ENCODE results near the gene HSPA4. TPM values are rescaled to one million over a fixed set of nuclear protein-coding genes. Genes with fewer than 3 reads are reported as not detected.
"Not testable (repeated sequence)": the region's sequence is repeated elsewhere in the genome, so short reads cannot be mapped to it uniquely, and the experiment has no call there.

The HSPA4 gene
- total RNA-seq, 1 experiment from 2014 or later, result 70.6 TPM

GRCh38 chr5:133136890-133137289 is 85.1 kb downstream of the HSPA4 start:
- H3K9me2 ChIP-seq (replicated peaks; ENCODE audit: low read length); H4K20me1 ChIP-seq (ENCODE audit: low read length); DNase-seq; H2AFZ ChIP-seq (ENCODE audit: low read length); H3K4me3 ChIP-seq (ENCODE audit: low read length); H3K4me2 ChIP-seq (ENCODE audit: low read length); BruUV-seq (replicated peaks); H3K27ac ChIP-seq (ENCODE audit: low read length); POLR2A ChIA-PET (ENCODE audit: unreplicated experiment); H3K36me3 ChIP-seq (ENCODE audit: low read depth, low read length); intact Hi-C loops (cut with micrococcal nuclease); CTCF ChIA-PET; H3K9me3 ChIP-seq (ENCODE audit: low read length); H3K4me1 ChIP-seq (ENCODE audit: insufficient read depth, low read length); H3K9ac ChIP-seq (ENCODE audit: low read length); H3F3A ChIP-seq (ENCODE audit: low read length, unreplicated experiment); H3K27me3 ChIP-seq (ENCODE audit: low read length); ATAC-seq; H3K79me2 ChIP-seq (ENCODE audit: low read length): not testable (repeated sequence)

- no peaks in the 10 kb centered on the region for H3K4me1 ChIP-seq (ENCODE audit: insufficient read depth, low read length)
Observed at GRCh38 chr5:133140311-133140710, 88.5 kb downstream of the HSPA4 start.

DNA sequence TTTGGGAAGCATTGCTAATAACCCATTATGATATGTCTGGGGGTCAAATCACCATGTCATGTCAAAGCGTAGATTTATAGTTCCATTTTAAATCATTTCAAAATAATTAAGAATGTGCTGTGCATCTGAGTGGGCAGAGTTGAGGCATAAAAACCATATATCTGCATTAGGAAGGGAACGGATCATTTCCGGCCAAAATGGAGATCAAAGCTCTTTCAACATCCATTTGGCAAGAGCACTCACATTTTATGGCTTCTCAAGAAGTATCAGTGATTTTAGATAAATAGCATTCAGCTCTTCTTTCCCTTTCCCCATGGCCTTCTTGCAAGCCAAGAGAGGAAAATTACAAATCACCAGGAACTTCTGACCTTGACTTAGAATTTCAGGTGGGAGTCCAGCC is 89.9 kb downstream of the HSPA4 start:
- no peak for ATAC-seq
- Histone ChIP-seq H3K27ac (ENCODE audit: low read length) (no peak overlapping the region), H3K27me3 (ENCODE audit: low read length) (peaks cover 4% of the 10 kb centered on the region; the same call in 1 of the 2 replicates), H3K9me2 (replicated peaks; ENCODE audit: low read length) (no peaks in the 10 kb centered on the region), H3F3A (ENCODE audit: low read length, unreplicated experiment) (no peaks in the 10 kb centered on the region), H3K79me2 (ENCODE audit: low read length) (no peaks in the 10 kb centered on the region), H3K4me3 (ENCODE audit: low read length) (no peak overlapping the region), H3K4me1 (ENCODE audit: insufficient read depth, low read length) (no peaks in the 10 kb centered on the region), H3K9ac (ENCODE audit: low read length) (no peak overlapping the region), H3K36me3 (ENCODE audit: low read depth, low read length) (no peaks in the 10 kb centered on the region), H2AFZ (ENCODE audit: low read length) (no peak overlapping the region), H3K4me2 (ENCODE audit: low read length) (no peak overlapping the region), H3K9me3 (ENCODE audit: low read length) (no peaks in the 10 kb centered on the region), H4K20me1 (ENCODE audit: low read length) (no peaks in the 10 kb centered on the region)
- ChIA-PET POLR2A (ENCODE audit: unreplicated experiment) (no interaction called here), CTCF (interaction anchor here (0.6 kb wide), 1 partner anchor 37 kb away, joined by 4 read pairs; no protein-coding TSS in a partner anchor)
- BruUV-seq (replicated peaks), result no TSS peak
- no peak for DNase-seq
- TF ChIP-seq CTCF (conservative IDR thresholded peaks at IDR 0.05; ENCODE audit: low read depth, low read length), result no peak
- no peak for TF ChIP-seq EZH2phosphoT487 (IDR thresholded peaks at IDR 0.05; ENCODE audit: borderline replicate concordance, low read length)
- no peak for TF ChIP-seq EZH2 (IDR thresholded peaks at IDR 0.05; ENCODE audit: low read length, unreplicated experiment)
- intact Hi-C loops (cut with micrococcal nuclease), result no loop called here

More at GRCh38 chr5:133140311-133140710, 88.5 kb downstream of the HSPA4 start:
- Histone ChIP-seq H3K27ac (ENCODE audit: low read length) (no peak overlapping the region), H3K36me3 (ENCODE audit: low read depth, low read length) (no peaks in the 10 kb centered on the region), H3K4me3 (ENCODE audit: low read length) (no peak overlapping the region), H4K20me1 (ENCODE audit: low read length) (no peaks in the 10 kb centered on the region), H3K9me3 (ENCODE audit: low read length) (no peaks in the 10 kb centered on the region), H3K9me2 (replicated peaks; ENCODE audit: low read length) (no peaks in the 10 kb centered on the region), H3K27me3 (ENCODE audit: low read length) (peaks cover 4% of the 10 kb centered on the region; the same call in 1 of the 2 replicates), H3K4me2 (ENCODE audit: low read length) (no peak overlapping the region), H3F3A (ENCODE audit: low read length, unreplicated experiment) (no peaks in the 10 kb centered on the region), H3K9ac (ENCODE audit: low read length) (no peak overlapping the region), H2AFZ (ENCODE audit: low read length) (no peak overlapping the region), H3K79me2 (ENCODE audit: low read length) (no peaks in the 10 kb centered on the region)
- CTCF ChIA-PET, result interaction anchor here (0.7 kb wide), 1 partner anchor 35 kb away, joined by 3 read pairs; no protein-coding TSS in a partner anchor
- intact Hi-C loops (cut with micrococcal nuclease), result no loop called here
- ATAC-seq (no peak), DNase-seq (no peak)
- BruUV-seq (replicated peaks), result no TSS peak
- POLR2A ChIA-PET (ENCODE audit: unreplicated experiment), result no interaction called here
- TF ChIP-seq CTCF (conservative IDR thresholded peaks at IDR 0.05; ENCODE audit: low read depth, low read length), result no peak
- TF ChIP-seq EZH2 (IDR thresholded peaks at IDR 0.05; ENCODE audit: low read length, unreplicated experiment), result no peak
- TF ChIP-seq EZH2phosphoT487 (IDR thresholded peaks at IDR 0.05; ENCODE audit: borderline replicate concordance, low read length), result no peak
